HEK293 (cell line): ENCODE measurements around the gene CTIF.

Source experiments
- CTCF ChIA-PET: fragments of 350-600 bp; formaldehyde crosslinking; extraction: SDS; loops from one replicate; lab custom pipeline; 2021; ENCODE audit warnings: antibody characterized with exemption; lab: Yijun Ruan, JAX
- POLR2A ChIA-PET: fragments of 300-600 bp; formaldehyde crosslinking; extraction: SDS; loops from one replicate; lab custom pipeline; 2020; ENCODE audit warnings: antibody characterized with exemption, inconsistent platforms; lab: Yijun Ruan, JAX
- H3K27ac ChIP-seq: fragments of 200-500 bp; sonication (Bioruptor generic); 2 replicates; pipeline ENCODE4 v1.5.1; 2014; ENCODE audit warnings: low read depth, low read length, control low read depth, inconsistent platforms; ENCODE audit errors: extremely low read depth
- H3K36me3 ChIP-seq, 2 experiments: fragments of 200-500 bp in 1 of 2; sonication (Bioruptor generic) in 1 of 2; 1 replicate in 1 of 2; 2 replicates in 1 of 2; pipeline ENCODE4 v1.5.1; 2014 to 2017; ENCODE audit warnings: inconsistent platforms in 2 of 2, low read length in 2 of 2; ENCODE audit not compliant: control insufficient read depth in 2 of 2, insufficient read depth in 1 of 2
- H3K4me1 ChIP-seq: fragments of 200-500 bp; sonication (Bioruptor generic); 2 replicates; pipeline ENCODE4 v1.5.1; 2014; ENCODE audit warnings: mild to moderate bottlenecking, low read length, inconsistent platforms; ENCODE audit not compliant: control insufficient read depth, insufficient read depth
- H3K4me3 ChIP-seq: 2 replicates; pipeline ENCODE4 v1.5.1; 2011; ENCODE audit warnings: low read depth, mild to moderate bottlenecking, control low read depth, low read length, moderate library complexity
- H3K9me3 ChIP-seq: fragments of 200-500 bp; sonication (Bioruptor generic); 2 replicates; pipeline ENCODE4 v1.5.1; 2014; ENCODE audit warnings: low read depth, low read length, inconsistent platforms; ENCODE audit not compliant: control insufficient read depth, insufficient read depth
- BCL11A ChIP-seq: fragments of 450-650 bp; formaldehyde crosslinking; IDR thresholded peaks from 2 replicates; pipeline ENCODE4 v1.5.1; 2016; ENCODE audit warnings: low read depth, missing biosample characterization, missing genetic modification characterization
- FEZF1 ChIP-seq: fragments of 450-650 bp; formaldehyde crosslinking; IDR thresholded peaks from 2 replicates; pipeline ENCODE4 v1.5.1; 2016; ENCODE audit warnings: missing biosample characterization, missing genetic modification characterization
- GFI1B ChIP-seq: fragments of 450-650 bp; formaldehyde crosslinking; IDR thresholded peaks from 2 replicates; pipeline ENCODE4 v1.5.1; 2016; ENCODE audit warnings: missing biosample characterization, missing genetic modification characterization
- MEIS1 ChIP-seq: sonication (generic); formaldehyde crosslinking; IDR thresholded peaks from 2 replicates; pipeline ENCODE4 v1.8.1; 2022; ENCODE audit warnings: missing genetic modification reagents, mild to moderate bottlenecking, borderline replicate concordance
- SCRT1 ChIP-seq: fragments of 450-650 bp; formaldehyde crosslinking; IDR thresholded peaks from 2 replicates; pipeline ENCODE4 v1.5.1; 2016; ENCODE audit warnings: missing biosample characterization, missing genetic modification characterization, borderline replicate concordance
- TCF7L2 ChIP-seq: IDR thresholded peaks from 2 replicates; pipeline ENCODE4 v1.6.1; 2011; ENCODE audit warnings: low read depth, mild to moderate bottlenecking, inconsistent platforms, low read length, moderate library complexity, borderline replicate concordance
- ZNF121 ChIP-seq: fragments of 450-650 bp; formaldehyde crosslinking; IDR thresholded peaks from 2 replicates; pipeline ENCODE4 v1.5.1; 2016; ENCODE audit warnings: missing biosample characterization, missing genetic modification characterization
- ZNF350 ChIP-seq: fragments of 450-650 bp; formaldehyde crosslinking; IDR thresholded peaks from 2 replicates; pipeline ENCODE4 v1.5.0; 2017; ENCODE audit warnings: missing biosample characterization, mild to moderate bottlenecking, missing genetic modification characterization
- ZNF510 ChIP-seq: fragments of 450-650 bp; formaldehyde crosslinking; IDR thresholded peaks from 2 replicates; pipeline ENCODE4 v1.5.1; 2018; ENCODE audit warnings: mild to moderate bottlenecking, missing genetic modification characterization, missing biosample characterization; ENCODE audit not compliant: insufficient replicate concordance
- ZNF521 ChIP-seq: fragments of 450-650 bp; formaldehyde crosslinking; IDR thresholded peaks from 2 replicates; pipeline ENCODE4 v1.5.1; 2017; ENCODE audit warnings: missing biosample characterization, mild to moderate bottlenecking, missing genetic modification characterization
- ZNF548 ChIP-seq: fragments of 450-650 bp; formaldehyde crosslinking; IDR thresholded peaks from 2 replicates; pipeline ENCODE4 v1.5.1; 2016; ENCODE audit warnings: missing biosample characterization, missing genetic modification characterization
- ZNF596 ChIP-seq: fragments of 450-650 bp; IDR thresholded peaks from 2 replicates; pipeline ENCODE4 v1.5.0; 2018; ENCODE audit warnings: missing biosample characterization, mild to moderate bottlenecking, missing genetic modification characterization, moderate library complexity
- ZNF610 ChIP-seq: fragments of 450-650 bp; formaldehyde crosslinking; IDR thresholded peaks from 2 replicates; pipeline ENCODE4 v1.5.1; 2016; ENCODE audit warnings: missing biosample characterization, missing genetic modification characterization, borderline replicate concordance
- ZNF629 ChIP-seq: fragments of 450-650 bp; formaldehyde crosslinking; IDR thresholded peaks from 2 replicates; pipeline ENCODE4 v1.5.1; 2017; ENCODE audit warnings: missing biosample characterization, missing genetic modification characterization
- ZNF747 ChIP-seq: fragments of 450-650 bp; formaldehyde crosslinking; IDR thresholded peaks from 2 replicates; pipeline ENCODE4 v1.5.1; 2016; ENCODE audit warnings: missing biosample characterization, missing genetic modification characterization
- ZNF76 ChIP-seq: fragments of 450-650 bp; formaldehyde crosslinking; IDR thresholded peaks from 2 replicates; pipeline ENCODE4; 2016; ENCODE audit warnings: low read depth, missing biosample characterization, missing genetic modification characterization, borderline replicate concordance
- ZNF785 ChIP-seq: fragments of 450-650 bp; formaldehyde crosslinking; IDR thresholded peaks from 2 replicates; pipeline ENCODE4 v1.5.1; 2016; ENCODE audit warnings: missing biosample characterization, missing genetic modification characterization
- ZSCAN30 ChIP-seq: fragments of 450-650 bp; IDR thresholded peaks from 2 replicates; pipeline ENCODE4 v1.5.1; 2018; ENCODE audit warnings: missing biosample characterization, mild to moderate bottlenecking, missing genetic modification characterization, moderate library complexity
- ZXDB ChIP-seq: fragments of 450-650 bp; formaldehyde crosslinking; IDR thresholded peaks from 2 replicates; pipeline ENCODE4 v1.5.1; 2016; ENCODE audit warnings: missing biosample characterization, missing genetic modification characterization
- TF ChIP-seq, protein P1 (sequence below): fragments of 450-650 bp; formaldehyde crosslinking; IDR thresholded peaks from 2 replicates; pipeline ENCODE4 v1.5.1; 2016; ENCODE audit warnings: missing biosample characterization, missing genetic modification characterization
- TF ChIP-seq, protein P2 (sequence below): sonication (generic); formaldehyde crosslinking; IDR thresholded peaks from 2 replicates; pipeline ENCODE4 v1.8.1; 2022; ENCODE audit warnings: mild to moderate bottlenecking, moderate library complexity, missing genetic modification reagents
- TF ChIP-seq, protein P3 (sequence below): fragments of 450-650 bp; formaldehyde crosslinking; IDR thresholded peaks from 2 replicates; pipeline ENCODE4 v1.5.1; 2016; ENCODE audit warnings: missing biosample characterization, missing genetic modification characterization, low read depth
- TF ChIP-seq, protein P4 (sequence below): fragments of 450-650 bp; formaldehyde crosslinking; IDR thresholded peaks from 2 replicates; pipeline ENCODE4 v1.5.1; 2017; ENCODE audit warnings: missing biosample characterization, missing genetic modification characterization
- TF ChIP-seq, protein P5 (sequence below): fragments of 450-650 bp; IDR thresholded peaks from 2 replicates; pipeline ENCODE4 v1.5.1; 2018; ENCODE audit warnings: missing biosample characterization, missing genetic modification characterization
- TF ChIP-seq, protein P6 (sequence below): fragments of 450-650 bp; formaldehyde crosslinking; IDR thresholded peaks from 2 replicates; pipeline ENCODE4 v1.5.1; 2016; ENCODE audit warnings: missing biosample characterization, missing genetic modification characterization
- TF ChIP-seq, protein P7 (sequence below): fragments of 450-650 bp; formaldehyde crosslinking; IDR thresholded peaks from 2 replicates; pipeline ENCODE4; 2016; ENCODE audit warnings: missing biosample characterization, missing genetic modification characterization

CTIF gene

DNA sequence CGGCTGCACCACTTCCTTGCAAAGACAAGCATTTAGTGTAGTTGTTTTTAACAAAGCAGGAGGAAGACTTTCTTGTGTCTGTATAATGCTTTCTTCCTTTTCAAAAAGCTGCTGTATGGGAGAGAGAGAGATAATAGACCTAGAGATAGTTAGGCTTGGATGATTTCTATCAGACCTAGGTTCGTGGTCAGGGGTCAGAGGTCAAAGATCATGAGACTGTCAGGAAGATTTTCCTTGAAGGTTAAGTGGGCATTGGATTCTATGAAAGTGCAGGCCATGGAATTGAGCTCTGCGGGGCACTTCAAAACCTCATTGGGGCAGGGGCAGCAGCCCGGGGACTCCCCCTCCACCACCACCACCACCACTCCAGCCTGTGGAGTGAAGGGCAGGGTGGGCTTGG lies 164.6 kb downstream of the CTIF start:
- Histone ChIP-seq H3K4me3 (no peak overlapping the region), H3K36me3 (no peaks in the 10 kb centered on the region), H3K9me3 (no peaks in the 10 kb centered on the region), H3K4me1 (no peaks in the 10 kb centered on the region), H3K27ac (no peak overlapping the region)
- TF ChIP-seq, protein P1, sequence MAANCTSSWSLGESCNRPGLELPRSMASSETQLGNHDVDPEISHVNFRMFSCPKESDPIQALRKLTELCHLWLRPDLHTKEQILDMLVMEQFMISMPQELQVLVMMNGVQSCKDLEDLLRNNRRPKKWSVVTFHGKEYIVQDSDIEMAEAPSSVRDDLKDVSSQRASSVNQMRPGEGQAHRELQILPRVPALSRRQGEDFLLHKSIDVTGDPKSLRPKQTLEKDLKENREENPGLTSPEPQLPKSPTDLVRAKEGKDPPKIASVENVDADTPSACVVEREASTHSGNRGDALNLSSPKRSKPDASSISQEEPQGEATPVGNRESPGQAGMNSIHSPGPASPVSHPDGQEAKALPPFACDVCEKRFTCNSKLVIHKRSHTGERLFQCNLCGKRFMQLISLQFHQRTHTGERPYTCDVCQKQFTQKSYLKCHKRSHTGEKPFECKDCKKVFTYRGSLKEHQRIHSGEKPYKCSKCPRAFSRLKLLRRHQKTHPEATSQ: no peak
- no peak for TF ChIP-seq MEIS1 (CRISPR knock-in tag)
- TF ChIP-seq, protein P2, sequence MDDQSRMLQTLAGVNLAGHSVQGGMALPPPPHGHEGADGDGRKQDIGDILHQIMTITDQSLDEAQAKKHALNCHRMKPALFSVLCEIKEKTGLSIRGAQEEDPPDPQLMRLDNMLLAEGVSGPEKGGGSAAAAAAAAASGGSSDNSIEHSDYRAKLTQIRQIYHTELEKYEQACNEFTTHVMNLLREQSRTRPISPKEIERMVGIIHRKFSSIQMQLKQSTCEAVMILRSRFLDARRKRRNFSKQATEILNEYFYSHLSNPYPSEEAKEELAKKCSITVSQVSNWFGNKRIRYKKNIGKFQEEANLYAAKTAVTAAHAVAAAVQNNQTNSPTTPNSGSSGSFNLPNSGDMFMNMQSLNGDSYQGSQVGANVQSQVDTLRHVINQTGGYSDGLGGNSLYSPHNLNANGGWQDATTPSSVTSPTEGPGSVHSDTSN (CRISPR knock-in tag): no peak
- TF ChIP-seq BCL11A (tag by site-specific recombination): no peak
- no peak for TF ChIP-seq ZNF785 (tag by site-specific recombination)
- no peak for TF ChIP-seq ZNF76 (tag by site-specific recombination)
- TF ChIP-seq, protein P3, sequence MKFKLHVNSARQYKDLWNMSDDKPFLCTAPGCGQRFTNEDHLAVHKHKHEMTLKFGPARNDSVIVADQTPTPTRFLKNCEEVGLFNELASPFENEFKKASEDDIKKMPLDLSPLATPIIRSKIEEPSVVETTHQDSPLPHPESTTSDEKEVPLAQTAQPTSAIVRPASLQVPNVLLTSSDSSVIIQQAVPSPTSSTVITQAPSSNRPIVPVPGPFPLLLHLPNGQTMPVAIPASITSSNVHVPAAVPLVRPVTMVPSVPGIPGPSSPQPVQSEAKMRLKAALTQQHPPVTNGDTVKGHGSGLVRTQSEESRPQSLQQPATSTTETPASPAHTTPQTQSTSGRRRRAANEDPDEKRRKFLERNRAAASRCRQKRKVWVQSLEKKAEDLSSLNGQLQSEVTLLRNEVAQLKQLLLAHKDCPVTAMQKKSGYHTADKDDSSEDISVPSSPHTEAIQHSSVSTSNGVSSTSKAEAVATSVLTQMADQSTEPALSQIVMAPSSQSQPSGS (tag by site-specific recombination): no peak
- no peak for TF ChIP-seq ZNF510 (tag by site-specific recombination)
- no peak for TF ChIP-seq ZNF629 (tag by site-specific recombination)
- no peak for TF ChIP-seq ZNF747 (tag by site-specific recombination)
- TF ChIP-seq ZNF596: no peak
- TF ChIP-seq ZNF521: no peak
- TF ChIP-seq ZSCAN30 (tag by site-specific recombination): no peak
- TF ChIP-seq, protein P4, sequence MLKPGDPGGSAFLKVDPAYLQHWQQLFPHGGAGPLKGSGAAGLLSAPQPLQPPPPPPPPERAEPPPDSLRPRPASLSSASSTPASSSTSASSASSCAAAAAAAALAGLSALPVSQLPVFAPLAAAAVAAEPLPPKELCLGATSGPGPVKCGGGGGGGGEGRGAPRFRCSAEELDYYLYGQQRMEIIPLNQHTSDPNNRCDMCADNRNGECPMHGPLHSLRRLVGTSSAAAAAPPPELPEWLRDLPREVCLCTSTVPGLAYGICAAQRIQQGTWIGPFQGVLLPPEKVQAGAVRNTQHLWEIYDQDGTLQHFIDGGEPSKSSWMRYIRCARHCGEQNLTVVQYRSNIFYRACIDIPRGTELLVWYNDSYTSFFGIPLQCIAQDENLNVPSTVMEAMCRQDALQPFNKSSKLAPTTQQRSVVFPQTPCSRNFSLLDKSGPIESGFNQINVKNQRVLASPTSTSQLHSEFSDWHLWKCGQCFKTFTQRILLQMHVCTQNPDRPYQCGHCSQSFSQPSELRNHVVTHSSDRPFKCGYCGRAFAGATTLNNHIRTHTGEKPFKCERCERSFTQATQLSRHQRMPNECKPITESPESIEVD (tag by site-specific recombination): no peak
- ChIA-PET POLR2A (no interaction called here), CTCF (interaction anchor here (0.9 to 1.4 kb wide), 3 partner anchors 26 to 535 kb away, joined by 3 to 5 read pairs (median 3); no protein-coding TSS in a partner anchor)

DNA sequence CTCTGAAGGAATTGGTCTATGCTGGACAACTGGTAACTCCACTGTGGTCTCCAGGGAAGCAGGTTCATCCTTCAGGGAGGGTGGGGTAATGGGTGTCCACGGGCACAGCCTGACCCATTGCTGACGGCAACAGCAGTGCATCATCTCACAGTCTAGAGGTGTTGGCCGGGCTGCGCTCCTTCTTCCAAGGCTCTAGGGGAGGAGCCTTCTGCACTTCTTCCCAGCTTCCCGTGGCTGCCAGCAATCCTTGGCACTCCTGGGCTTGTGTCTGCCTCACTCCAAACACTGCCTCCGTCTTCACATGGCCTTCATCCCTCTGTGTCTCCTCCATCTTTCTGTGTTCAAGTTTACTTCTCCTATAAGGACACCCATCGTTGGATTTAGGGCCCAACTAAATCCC lies 166.2 kb downstream of the CTIF start:
- H3K27ac ChIP-seq: no peak overlapping the region
- POLR2A ChIA-PET: no interaction called here
- TF ChIP-seq, protein P5, sequence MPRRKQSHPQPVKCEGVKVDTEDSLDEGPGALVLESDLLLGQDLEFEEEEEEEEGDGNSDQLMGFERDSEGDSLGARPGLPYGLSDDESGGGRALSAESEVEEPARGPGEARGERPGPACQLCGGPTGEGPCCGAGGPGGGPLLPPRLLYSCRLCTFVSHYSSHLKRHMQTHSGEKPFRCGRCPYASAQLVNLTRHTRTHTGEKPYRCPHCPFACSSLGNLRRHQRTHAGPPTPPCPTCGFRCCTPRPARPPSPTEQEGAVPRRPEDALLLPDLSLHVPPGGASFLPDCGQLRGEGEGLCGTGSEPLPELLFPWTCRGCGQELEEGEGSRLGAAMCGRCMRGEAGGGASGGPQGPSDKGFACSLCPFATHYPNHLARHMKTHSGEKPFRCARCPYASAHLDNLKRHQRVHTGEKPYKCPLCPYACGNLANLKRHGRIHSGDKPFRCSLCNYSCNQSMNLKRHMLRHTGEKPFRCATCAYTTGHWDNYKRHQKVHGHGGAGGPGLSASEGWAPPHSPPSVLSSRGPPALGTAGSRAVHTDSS (tag by site-specific recombination): no peak
- TF ChIP-seq, protein P6, sequence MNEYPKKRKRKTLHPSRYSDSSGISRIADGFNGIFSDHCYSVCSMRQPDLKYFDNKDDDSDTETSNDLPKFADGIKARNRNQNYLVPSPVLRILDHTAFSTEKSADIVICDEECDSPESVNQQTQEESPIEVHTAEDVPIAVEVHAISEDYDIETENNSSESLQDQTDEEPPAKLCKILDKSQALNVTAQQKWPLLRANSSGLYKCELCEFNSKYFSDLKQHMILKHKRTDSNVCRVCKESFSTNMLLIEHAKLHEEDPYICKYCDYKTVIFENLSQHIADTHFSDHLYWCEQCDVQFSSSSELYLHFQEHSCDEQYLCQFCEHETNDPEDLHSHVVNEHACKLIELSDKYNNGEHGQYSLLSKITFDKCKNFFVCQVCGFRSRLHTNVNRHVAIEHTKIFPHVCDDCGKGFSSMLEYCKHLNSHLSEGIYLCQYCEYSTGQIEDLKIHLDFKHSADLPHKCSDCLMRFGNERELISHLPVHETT (tag by site-specific recombination): no peak
- TF ChIP-seq ZNF350 (tag by site-specific recombination) (no peak), ZNF121 (no peak), ZNF610 (tag by site-specific recombination) (no peak), ZNF548 (tag by site-specific recombination) (no peak), SCRT1 (tag by site-specific recombination) (no peak), TCF7L2 (no peak), ZXDB (no peak), GFI1B (tag by site-specific recombination) (no peak), FEZF1 (tag by site-specific recombination) (no peak)
- TF ChIP-seq, protein P7, sequence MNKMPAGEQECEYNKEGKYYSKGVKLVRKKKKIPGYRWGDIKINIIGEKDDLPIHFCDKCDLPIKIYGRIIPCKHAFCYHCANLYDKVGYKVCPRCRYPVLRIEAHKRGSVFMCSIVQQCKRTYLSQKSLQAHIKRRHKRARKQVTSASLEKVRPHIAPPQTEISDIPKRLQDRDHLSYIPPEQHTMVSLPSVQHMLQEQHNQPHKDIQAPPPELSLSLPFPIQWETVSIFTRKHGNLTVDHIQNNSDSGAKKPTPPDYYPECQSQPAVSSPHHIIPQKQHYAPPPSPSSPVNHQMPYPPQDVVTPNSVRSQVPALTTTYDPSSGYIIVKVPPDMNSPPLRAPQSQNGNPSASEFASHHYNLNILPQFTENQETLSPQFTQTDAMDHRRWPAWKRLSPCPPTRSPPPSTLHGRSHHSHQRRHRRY: no peak

More for the DNA sequence above, 166.2 kb downstream of the CTIF start:
- Histone ChIP-seq H3K36me3 (no peaks in the 10 kb centered on the region), H3K9me3 (no peaks in the 10 kb centered on the region), H3K4me1 (no peaks in the 10 kb centered on the region), H3K4me3 (no peak overlapping the region)
- CTCF ChIA-PET: no interaction called here
